Activated CD4-positive, alpha-beta memory T cell treated with anti-CD3 and anti-CD28 coated beads for 36 hours (primary cell): ENCODE data around the gene MFAP4. TPM values are rescaled to one million over a fixed set of nuclear protein-coding genes. Genes with fewer than 3 reads are reported as not detected.
A peak's percentile ranks its signal among the peaks of the same experiment; 100 is the strongest.

Experiments
- CTCF ChIA-PET: fragments of 350-600 bp; sonication (Branson Sonifier 250); formaldehyde crosslinking; loops from one replicate; lab custom pipeline; 2021; ENCODE audit warnings: antibody characterized with exemption, inconsistent platforms; lab: Charles Lee
- POLR2A ChIA-PET: fragments of 350-600 bp; sonication (Branson Sonifier 250); formaldehyde crosslinking; loops from one replicate; lab custom pipeline; 2021; ENCODE audit warnings: antibody characterized with exemption; lab: Charles Lee
- DNase-seq: peaks from one replicate; pipeline ENCODE4 v3.0.0-alpha.2; 2020
- H3K27ac Mint-ChIP-seq: one replicate; pipeline ENCODE4 v1.8.0; 2021; ENCODE audit warnings: mixed read lengths
- H3K27me3 Mint-ChIP-seq: one replicate; pipeline ENCODE4 v1.8.0; 2021; ENCODE audit warnings: mixed read lengths
- H3K36me3 Mint-ChIP-seq: one replicate; pipeline ENCODE4 v1.8.0; 2021; ENCODE audit warnings: mixed read lengths
- H3K4me1 Mint-ChIP-seq: one replicate; pipeline ENCODE4 v1.8.0; 2021; ENCODE audit warnings: low read depth, mixed read lengths
- H3K4me3 Mint-ChIP-seq: one replicate; pipeline ENCODE4 v1.8.0; 2021; ENCODE audit warnings: mild to moderate bottlenecking, mixed read lengths
- H3K9me3 Mint-ChIP-seq: one replicate; pipeline ENCODE4 v1.8.0; 2021; ENCODE audit warnings: mixed read lengths
- intact Hi-C: fragments of 100-400 bp; cut with micrococcal nuclease; formaldehyde crosslinking; loops from one replicate; pipeline ENCODE4 v1.15.1; 2023
- total RNA-seq, 2 experiments: library from RNA; stranded (reverse); gene quantifications; one replicate each; pipeline ENCODE4 v1.2.3, GENCODE V29; 2021

Gene MFAP4, protein sequence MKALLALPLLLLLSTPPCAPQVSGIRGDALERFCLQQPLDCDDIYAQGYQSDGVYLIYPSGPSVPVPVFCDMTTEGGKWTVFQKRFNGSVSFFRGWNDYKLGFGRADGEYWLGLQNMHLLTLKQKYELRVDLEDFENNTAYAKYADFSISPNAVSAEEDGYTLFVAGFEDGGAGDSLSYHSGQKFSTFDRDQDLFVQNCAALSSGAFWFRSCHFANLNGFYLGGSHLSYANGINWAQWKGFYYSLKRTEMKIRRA
- total RNA-seq: not detected

DNA sequence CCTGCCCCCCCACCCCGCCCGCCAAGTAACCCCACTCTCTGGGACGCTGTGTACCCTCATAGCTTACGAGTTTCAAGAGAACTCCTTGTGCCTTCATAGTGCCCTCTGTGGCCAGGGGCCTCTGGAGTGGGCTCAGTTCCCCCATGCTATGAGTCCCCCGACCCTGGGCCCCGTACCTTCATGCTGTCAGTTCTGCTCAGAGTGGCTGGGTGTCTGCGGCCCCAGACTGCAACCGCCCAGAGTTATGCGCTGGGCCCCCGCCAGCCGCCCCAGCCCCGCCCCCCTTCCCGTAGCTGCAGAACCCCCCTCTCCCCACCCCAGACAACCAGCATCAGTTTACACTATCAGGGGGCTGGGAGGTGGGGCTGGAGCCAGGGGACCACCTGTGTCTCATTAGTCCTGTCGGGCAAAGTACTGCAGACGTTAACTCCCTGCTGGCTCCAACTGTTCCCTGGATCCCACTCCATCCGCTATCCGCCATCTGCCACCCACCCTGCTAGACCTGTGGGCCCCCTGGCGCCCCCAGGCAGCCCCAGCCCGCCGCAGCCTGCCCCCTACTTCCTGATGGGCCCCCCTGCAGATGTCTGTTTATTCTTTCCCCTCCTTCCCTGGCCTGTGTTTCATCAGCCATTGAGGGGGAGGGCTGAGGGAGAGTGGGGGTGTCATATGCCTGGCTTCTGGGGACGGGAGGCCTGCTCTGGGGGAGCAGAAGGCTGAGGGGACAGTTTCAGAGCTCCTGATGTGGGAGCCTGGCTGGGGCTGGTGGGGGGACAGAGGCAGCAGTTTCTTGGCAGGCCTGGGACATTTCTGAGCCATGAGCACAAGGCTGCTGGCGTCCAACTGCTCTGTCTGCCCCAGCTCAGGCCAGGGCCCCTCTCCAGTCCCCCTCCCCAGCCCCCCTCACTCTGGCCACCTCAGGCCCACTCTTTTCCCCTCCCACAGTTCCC, at the start of gene MFAP4:
Gene MFAP4, minus strand, starts transcription at position 217 of the 947 bp plus-strand sequence. Its CDS starts 35 bp downstream, at position 182.
- POLR2A ChIA-PET: interaction anchor here (0.9 kb wide), 1 partner anchor 9 kb away, joined by 5 read pairs; the partner anchor contains the start of gene MAPK7
- CTCF ChIA-PET: no interaction called here
- H3K27ac Mint-ChIP-seq: no peak within 1 kb of the TSS

DNA sequence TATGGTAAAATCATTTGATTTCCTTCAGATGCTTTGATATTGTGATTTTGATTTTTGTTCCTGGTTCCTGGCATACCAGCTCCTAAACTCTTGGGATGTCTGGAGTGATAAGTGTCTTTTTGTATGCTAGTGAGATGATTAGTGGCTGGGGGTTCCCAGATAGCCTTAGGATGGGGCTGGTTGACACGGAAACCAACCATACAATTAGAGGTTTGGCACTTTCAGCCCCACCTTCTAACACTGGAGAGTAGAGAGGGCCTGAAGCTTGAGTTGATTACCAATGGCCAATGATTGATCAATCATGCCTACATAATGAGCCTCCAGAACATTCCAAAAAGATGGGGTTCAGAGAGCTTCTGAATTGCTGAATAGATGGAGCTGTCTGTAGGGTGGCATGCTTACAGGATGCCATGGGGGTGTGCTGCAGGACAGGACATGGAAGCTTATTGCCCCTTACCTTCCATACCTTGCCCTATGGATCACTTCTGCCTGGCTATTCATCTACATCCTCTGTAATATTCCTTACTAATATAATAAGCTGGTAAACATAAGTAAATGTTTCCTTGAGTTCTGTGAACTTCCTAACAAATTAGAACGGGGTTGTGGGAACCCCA, 46.8 kb upstream of the MFAP4 start:
- Mint-ChIP-seq H3K27me3 (no peaks in the 10 kb centered on the region), H3K27ac (no peak overlapping the region), H3K4me1 (no peaks in the 10 kb centered on the region), H3K4me3 (no peak overlapping the region), H3K9me3 (no peaks in the 10 kb centered on the region), H3K36me3 (no peaks in the 10 kb centered on the region)
- ChIA-PET CTCF (interaction anchor here (1.0 to 1.4 kb wide), 5 partner anchors 12 to 328 kb away, joined by 3 to 10 read pairs (median 4); partner anchors contain the start of gene B9D1), POLR2A (no interaction called here)
- intact Hi-C loops: no loop called here
- no peak for DNase-seq

More for the DNA sequence above, at the start of gene MFAP4:
- no peak for DNase-seq
- peaks cover 4% of the 10 kb centered on the region for H3K4me1 Mint-ChIP-seq
- no peaks in the 10 kb centered on the region for H3K27me3 Mint-ChIP-seq
- no peaks in the 10 kb centered on the region for H3K9me3 Mint-ChIP-seq
- intact Hi-C loops: no loop called here
- peaks cover 3% of the 10 kb centered on the region for H3K36me3 Mint-ChIP-seq
- no peak within 1 kb of the TSS for H3K4me3 Mint-ChIP-seq

DNA sequence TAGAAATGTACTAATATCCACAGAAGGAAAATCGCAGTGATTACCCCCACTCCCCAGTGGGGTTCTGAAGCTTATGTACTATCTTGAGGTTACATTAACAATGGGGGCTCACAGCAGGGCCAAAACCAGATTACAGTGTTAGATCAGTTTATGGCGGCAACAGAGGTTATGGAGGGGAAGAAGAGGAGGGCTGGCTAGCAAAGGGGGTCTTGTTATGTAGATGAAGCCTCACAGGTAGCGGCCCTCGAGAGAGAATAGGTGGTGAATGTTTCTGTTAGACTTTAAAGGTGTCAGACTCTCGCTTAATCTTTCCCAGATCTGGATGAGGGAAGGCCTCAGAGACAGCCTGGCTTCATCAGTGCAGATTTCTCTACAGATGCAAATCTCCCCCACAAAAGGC, 46.3 kb upstream of the MFAP4 start:
- no peak overlapping the region for H3K4me3 Mint-ChIP-seq
- ChIA-PET POLR2A (no interaction called here), CTCF (interaction anchor here (1.0 to 1.4 kb wide), 4 partner anchors 12 to 329 kb away, joined by 3 to 10 read pairs (median 5); partner anchors contain the start of gene B9D1)
- intact Hi-C loops: no loop called here
- H3K9me3 Mint-ChIP-seq: no peaks in the 10 kb centered on the region
- H3K27me3 Mint-ChIP-seq: no peaks in the 10 kb centered on the region
- no peaks in the 10 kb centered on the region for H3K36me3 Mint-ChIP-seq
- no peak for DNase-seq
- no peak overlapping the region for H3K27ac Mint-ChIP-seq
- H3K4me1 Mint-ChIP-seq: no peaks in the 10 kb centered on the region

DNA sequence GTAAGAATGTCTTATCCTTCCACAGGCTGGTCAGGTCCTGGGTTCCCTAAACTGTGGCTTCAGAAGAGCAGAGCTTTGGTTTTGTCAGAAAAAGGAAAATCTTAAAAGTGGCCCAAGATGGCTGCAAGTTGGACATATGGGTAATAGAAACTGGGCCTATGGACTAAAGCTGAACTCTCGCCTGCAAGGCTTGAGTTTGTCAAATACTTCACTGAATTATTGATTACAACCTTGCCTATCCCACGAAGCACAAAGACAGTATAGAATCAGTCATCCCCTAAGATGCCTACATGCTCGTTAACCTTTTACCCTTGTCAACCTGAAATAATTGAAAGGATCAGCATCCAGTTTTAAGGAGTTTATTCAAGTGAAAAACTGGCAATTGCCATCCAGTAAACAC, 44.7 kb upstream of the MFAP4 start:
- intact Hi-C loops: no loop called here
- H3K27ac Mint-ChIP-seq: no peak overlapping the region
- ChIA-PET CTCF (interaction anchor here (0.9 to 1.4 kb wide), 2 partner anchors 15 to 69 kb away, joined by 3 to 4 read pairs; partner anchors contain the start of gene B9D1), POLR2A (no interaction called here)
- no peaks in the 10 kb centered on the region for H3K4me1 Mint-ChIP-seq
- no peaks in the 10 kb centered on the region for H3K36me3 Mint-ChIP-seq
- H3K9me3 Mint-ChIP-seq: no peaks in the 10 kb centered on the region
- no peaks in the 10 kb centered on the region for H3K27me3 Mint-ChIP-seq
- no peak for DNase-seq
- H3K4me3 Mint-ChIP-seq: no peak overlapping the region

DNA sequence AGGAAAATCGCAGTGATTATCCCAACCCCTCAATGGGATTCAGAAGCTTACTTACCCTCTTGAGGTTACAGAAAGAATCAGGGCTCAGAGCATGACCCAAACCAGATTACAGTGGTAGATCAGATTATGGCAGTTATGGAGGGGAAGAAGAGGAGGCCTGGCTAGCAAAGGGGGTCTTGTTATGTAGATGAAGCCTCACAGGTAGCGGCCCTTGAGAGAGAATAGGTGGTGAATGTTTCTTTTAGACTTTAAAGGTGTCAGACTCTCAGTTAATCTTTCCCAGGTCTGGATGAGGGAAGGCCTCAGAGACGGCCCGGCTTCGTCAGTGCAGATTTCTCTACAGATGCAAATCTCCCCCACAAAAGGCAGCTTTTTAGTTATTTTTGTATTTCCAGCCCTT, 39.6 kb upstream of the MFAP4 start:
- Mint-ChIP-seq H3K27me3 (peaks cover 4% of the 10 kb centered on the region), H3K27ac (no peak overlapping the region), H3K4me1 (no peaks in the 10 kb centered on the region), H3K36me3 (no peaks in the 10 kb centered on the region), H3K4me3 (no peak overlapping the region), H3K9me3 (no peaks in the 10 kb centered on the region)
- CTCF ChIA-PET: interaction anchor here (2.5 kb wide), 1 partner anchor 64 kb away, joined by 8 read pairs; the partner anchor contains the start of gene B9D1
- POLR2A ChIA-PET: no interaction called here
- intact Hi-C loops: no loop called here
- DNase-seq: no peak

DNA sequence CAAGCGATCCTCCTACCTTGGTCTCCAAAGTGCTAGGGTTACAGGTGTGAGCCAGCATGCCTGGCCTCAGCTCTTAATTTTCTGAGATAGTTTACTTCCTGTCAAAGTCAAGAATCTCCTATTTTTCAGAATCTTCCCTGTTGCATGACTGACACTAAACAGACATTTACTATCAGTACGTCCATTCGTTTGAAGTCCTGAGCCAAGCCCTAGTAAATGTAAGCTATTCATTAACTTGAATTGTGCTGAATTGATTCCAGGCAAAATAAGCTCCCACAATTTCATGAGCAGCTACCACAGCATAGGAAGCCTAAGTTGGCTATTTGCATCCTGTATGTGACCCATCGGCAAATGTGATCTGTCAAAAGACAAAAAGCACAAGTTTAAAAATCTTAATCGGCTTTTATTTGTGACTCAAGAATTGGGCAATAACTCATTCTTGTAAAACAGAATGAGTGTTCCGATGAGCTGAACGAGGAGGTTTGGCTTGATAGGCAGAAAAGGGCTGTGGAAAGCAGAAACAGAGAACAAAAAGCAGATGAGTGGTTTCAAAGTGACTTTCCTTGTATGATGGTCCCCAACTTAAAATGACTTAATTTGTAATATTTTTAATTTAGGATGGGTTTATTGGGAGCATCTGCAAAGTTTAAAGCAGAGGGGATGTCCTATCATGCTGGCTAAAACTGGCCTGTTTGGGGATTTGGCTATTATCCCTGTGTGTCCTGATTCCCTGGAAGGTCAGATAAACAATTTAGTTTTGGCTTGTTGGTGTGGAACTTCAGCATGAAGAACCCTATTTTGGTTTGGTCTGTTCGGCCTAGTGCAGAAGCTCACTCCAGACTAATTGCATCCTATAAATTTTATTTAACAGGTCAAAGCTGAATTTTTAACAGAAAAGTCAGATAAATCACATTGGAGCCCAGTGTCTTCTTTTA, 38.2 kb upstream of the MFAP4 start:
- intact Hi-C loops: no loop called here
- Mint-ChIP-seq H3K27ac (no peak overlapping the region), H3K27me3 (peaks cover 4% of the 10 kb centered on the region), H3K36me3 (no peaks in the 10 kb centered on the region), H3K9me3 (no peaks in the 10 kb centered on the region), H3K4me1 (no peaks in the 10 kb centered on the region), H3K4me3 (no peak overlapping the region)
- DNase-seq: no peak
- ChIA-PET CTCF (interaction anchor here (1.8 to 2.5 kb wide), 2 partner anchors 48 to 62 kb away, joined by 6 to 8 read pairs; partner anchors contain the start of genes B9D1 and MAPK7), POLR2A (no interaction called here)

DNA sequence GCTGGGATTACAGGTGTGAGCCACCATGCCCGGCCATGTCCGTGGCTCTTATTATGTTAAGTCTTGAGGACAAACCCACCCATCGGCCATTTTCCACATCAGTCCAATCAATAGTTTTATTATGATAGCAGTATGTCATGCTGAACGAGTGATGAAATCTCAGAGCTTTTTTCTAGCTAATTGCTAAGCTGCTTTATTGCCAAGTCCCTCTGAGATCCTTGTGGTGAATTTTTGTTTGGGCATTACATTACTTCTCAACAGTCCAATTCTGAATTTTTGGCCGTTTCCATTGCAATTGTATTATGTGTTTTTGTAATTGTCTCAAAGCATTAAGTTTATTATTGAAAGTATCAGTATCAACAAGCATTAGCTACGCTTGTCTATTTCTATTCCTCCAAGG, 34.9 kb upstream of the MFAP4 start:
- peaks cover 4% of the 10 kb centered on the region for H3K27me3 Mint-ChIP-seq
- H3K27ac Mint-ChIP-seq: no peak overlapping the region
- peaks cover 17% of the 10 kb centered on the region for H3K4me1 Mint-ChIP-seq
- H3K9me3 Mint-ChIP-seq: no peaks in the 10 kb centered on the region
- ChIA-PET CTCF (no interaction called here), POLR2A (no interaction called here)
- intact Hi-C loops: no loop called here
- H3K4me3 Mint-ChIP-seq: no peak overlapping the region
- DNase-seq: no peak
- no peaks in the 10 kb centered on the region for H3K36me3 Mint-ChIP-seq

DNA sequence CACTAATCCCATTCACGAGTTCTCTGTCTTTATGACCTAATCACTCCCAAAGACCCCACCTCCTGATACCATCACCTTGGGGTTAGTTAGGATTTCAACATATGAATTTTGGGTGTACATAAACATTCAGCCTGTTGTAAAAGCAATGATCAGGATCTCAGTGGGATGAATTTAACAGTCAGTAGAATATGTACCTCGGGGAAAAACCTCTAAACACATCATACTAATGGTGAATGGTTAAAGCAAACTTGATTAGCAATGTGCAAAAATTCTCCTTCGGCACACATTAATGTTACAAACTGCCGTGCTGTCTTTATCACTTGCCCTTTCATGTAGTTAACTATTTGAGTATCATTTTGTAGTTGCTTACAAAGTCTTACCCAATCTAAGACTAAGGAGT, 34.2 kb upstream of the MFAP4 start:
- POLR2A ChIA-PET: no interaction called here

DNA sequence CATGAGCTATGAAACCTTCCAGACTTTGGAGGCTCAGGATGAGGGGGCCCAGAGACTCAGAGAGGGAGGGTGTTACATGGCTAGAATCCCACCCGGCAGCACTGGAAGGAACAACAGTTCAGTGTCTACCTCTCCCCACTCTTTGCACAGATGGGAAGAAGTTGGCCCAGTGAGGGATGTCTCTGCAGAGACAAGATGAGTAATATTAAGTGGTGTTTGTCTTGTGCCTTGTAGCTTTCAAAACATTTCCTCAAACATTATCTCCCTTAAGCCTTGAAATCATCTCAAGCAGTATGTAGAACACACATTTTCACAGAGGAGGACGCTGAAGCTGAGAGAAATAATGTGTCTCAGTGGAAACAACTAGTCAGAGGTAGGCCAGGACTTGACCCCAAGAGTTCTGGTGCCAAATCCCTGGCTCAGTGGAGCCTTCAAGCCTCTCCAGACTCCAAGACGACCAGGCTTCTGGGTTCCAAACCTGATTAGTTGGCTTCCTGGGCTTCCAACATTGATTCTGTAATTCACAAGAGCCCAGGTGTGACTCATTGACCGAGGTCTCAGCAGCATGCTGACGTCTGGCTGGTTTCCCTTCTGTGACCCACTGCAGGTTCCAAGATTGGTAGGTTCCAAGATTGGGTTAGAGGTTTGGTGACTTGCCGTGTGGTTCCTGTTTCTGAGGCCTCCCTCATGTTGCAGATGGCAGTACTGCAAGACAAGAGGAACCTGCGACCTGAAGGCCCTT, 31.4 kb upstream of the MFAP4 start:
- ChIA-PET CTCF (interaction anchor here (0.8 to 1.5 kb wide), 2 partner anchors 40 to 56 kb away, joined by 3 to 7 read pairs; partner anchors contain the start of genes B9D1 and MAPK7), POLR2A (no interaction called here)
- Mint-ChIP-seq H3K27me3 (peaks cover 4% of the 10 kb centered on the region), H3K27ac (no peak overlapping the region), H3K4me1 (peaks cover 17% of the 10 kb centered on the region), H3K4me3 (no peak overlapping the region), H3K9me3 (no peaks in the 10 kb centered on the region), H3K36me3 (no peaks in the 10 kb centered on the region)
- intact Hi-C loops: no loop called here
- DNase-seq: peak; percentile 59

More for the DNA sequence above, 34.2 kb upstream of the MFAP4 start:
- H3K4me1 Mint-ChIP-seq: peaks cover 17% of the 10 kb centered on the region
- CTCF ChIA-PET: no interaction called here
- H3K9me3 Mint-ChIP-seq: no peaks in the 10 kb centered on the region
- peaks cover 4% of the 10 kb centered on the region for H3K27me3 Mint-ChIP-seq
- H3K36me3 Mint-ChIP-seq: no peaks in the 10 kb centered on the region
- H3K4me3 Mint-ChIP-seq: no peak overlapping the region
- no peak for DNase-seq
- intact Hi-C loops: no loop called here
- H3K27ac Mint-ChIP-seq: no peak overlapping the region

DNA sequence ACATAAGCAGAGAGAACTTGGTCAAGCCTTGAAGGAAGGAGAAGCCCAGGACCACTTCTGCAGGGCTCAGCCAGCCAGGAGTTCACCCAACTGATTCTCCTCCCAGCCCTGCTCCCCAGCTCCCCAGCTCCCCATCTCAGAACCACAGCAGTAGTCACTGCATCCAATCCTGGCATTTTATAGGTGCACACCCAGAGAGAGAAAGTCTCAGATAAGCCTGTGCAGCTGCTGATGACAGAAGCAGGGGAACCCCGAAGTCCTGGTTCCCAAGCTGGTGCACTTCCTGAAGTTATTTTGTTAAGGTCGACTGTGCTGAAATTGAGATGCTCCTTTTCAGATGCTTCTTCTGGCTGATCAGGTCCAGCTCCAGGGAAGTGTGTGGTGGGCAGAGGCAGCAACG, 30.6 kb upstream of the MFAP4 start:
- Mint-ChIP-seq H3K27ac (no peak overlapping the region), H3K9me3 (no peaks in the 10 kb centered on the region), H3K27me3 (no peaks in the 10 kb centered on the region), H3K4me3 (no peak overlapping the region), H3K36me3 (no peaks in the 10 kb centered on the region), H3K4me1 (peaks cover 17% of the 10 kb centered on the region)
- DNase-seq: no peak
- POLR2A ChIA-PET: interaction anchor here (1.2 kb wide), 1 partner anchor 40 kb away, joined by 3 read pairs; the partner anchor contains the start of gene MAPK7
- CTCF ChIA-PET: interaction anchor here (0.8 to 1.5 kb wide), 2 partner anchors 40 to 55 kb away, joined by 3 to 7 read pairs; partner anchors contain the start of genes B9D1 and MAPK7
- intact Hi-C loops: no loop called here
